IMR-90 (cell line): ENCODE measurements around the gene ZNF574.

Source experiments
- MXI1 ChIP-seq: IDR thresholded peaks from 2 replicates; pipeline ENCODE4 v1.6.1; 2012; ENCODE audit warnings: low read depth, mild to moderate bottlenecking, low read length, moderate library complexity, borderline replicate concordance
- RAD21 ChIP-seq: IDR thresholded peaks from 2 replicates; pipeline ENCODE4 v1.6.1; 2012; ENCODE audit warnings: low read length, improper control_type of control experiment
- SMC3 ChIP-seq: fragments of 150-350 bp; IDR thresholded peaks from 2 replicates; pipeline ENCODE4 v1.6.1; 2016; ENCODE audit warnings: low read depth, mild to moderate bottlenecking, antibody characterized with exemption, low read length, moderate library complexity
- TF ChIP-seq, protein P1 (sequence below): conservative IDR thresholded peaks from 2 replicates; pipeline ENCODE4 v1.5.1; 2012; ENCODE audit warnings: mild to moderate bottlenecking, low read depth, low read length, improper control_type of control experiment

GRCh38 chr19:42032431-42032830 is 43.5 kb upstream of the ZNF574 start:
- TF ChIP-seq, protein P1, sequence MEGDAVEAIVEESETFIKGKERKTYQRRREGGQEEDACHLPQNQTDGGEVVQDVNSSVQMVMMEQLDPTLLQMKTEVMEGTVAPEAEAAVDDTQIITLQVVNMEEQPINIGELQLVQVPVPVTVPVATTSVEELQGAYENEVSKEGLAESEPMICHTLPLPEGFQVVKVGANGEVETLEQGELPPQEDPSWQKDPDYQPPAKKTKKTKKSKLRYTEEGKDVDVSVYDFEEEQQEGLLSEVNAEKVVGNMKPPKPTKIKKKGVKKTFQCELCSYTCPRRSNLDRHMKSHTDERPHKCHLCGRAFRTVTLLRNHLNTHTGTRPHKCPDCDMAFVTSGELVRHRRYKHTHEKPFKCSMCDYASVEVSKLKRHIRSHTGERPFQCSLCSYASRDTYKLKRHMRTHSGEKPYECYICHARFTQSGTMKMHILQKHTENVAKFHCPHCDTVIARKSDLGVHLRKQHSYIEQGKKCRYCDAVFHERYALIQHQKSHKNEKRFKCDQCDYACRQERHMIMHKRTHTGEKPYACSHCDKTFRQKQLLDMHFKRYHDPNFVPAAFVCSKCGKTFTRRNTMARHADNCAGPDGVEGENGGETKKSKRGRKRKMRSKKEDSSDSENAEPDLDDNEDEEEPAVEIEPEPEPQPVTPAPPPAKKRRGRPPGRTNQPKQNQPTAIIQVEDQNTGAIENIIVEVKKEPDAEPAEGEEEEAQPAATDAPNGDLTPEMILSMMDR, result no peak
- TF ChIP-seq MXI1, result no peak
- TF ChIP-seq SMC3, result no peak
- no peak for TF ChIP-seq RAD21
